Neural cell (in vitro differentiated cells): ENCODE results near the gene FOXI1. TPM values are rescaled to one million over a fixed set of nuclear protein-coding genes. Genes with fewer than 3 reads are reported as not detected.
"Not testable (repeated sequence)": the region's sequence is repeated elsewhere in the genome, so short reads cannot be mapped to it uniquely, and the experiment has no call there.

Experiments used
- H2AFZ ChIP-seq: fragments of 200-600, 300-800 bp; sonication (generic), shearing (Covaris generic); 2 replicates; pipeline ENCODE4 v1.6.0; 2014; ENCODE audit warnings: low read depth, mild to moderate bottlenecking, antibody characterized with exemption, low read length, moderate library complexity
- H3F3A ChIP-seq: fragments of 200-600 bp; shearing (Covaris generic); 2 replicates; pipeline ENCODE4 v1.6.1; 2016; ENCODE audit warnings: mild to moderate bottlenecking, moderate library complexity, mixed read lengths, antibody characterized with exemption, low read length; ENCODE audit not compliant: insufficient read depth, poor library complexity, severe bottlenecking
- H3K27ac ChIP-seq: fragments of 200-600, 300-800 bp; sonication (generic), shearing (Covaris generic); 2 replicates; pipeline ENCODE4 v1.5.1; 2014; ENCODE audit warnings: mild to moderate bottlenecking, low read length, moderate library complexity
- H3K27me3 ChIP-seq: fragments of 300-800, 200-600 bp; sonication (generic), shearing (Covaris generic); 2 replicates; pipeline ENCODE4 v1.6.0; 2014; ENCODE audit warnings: mild to moderate bottlenecking, low read depth, low read length, moderate library complexity; ENCODE audit not compliant: insufficient read depth
- H3K36me3 ChIP-seq: fragments of 300-800, 200-600 bp; sonication (generic), shearing (Covaris generic); 2 replicates; pipeline ENCODE4 v1.5.1; 2014; ENCODE audit warnings: mild to moderate bottlenecking, antibody characterized with exemption, low read length, moderate library complexity; ENCODE audit not compliant: insufficient read depth
- H3K4me2 ChIP-seq: fragments of 300-800, 200-600 bp; sonication (generic), shearing (Covaris generic); 2 replicates; pipeline ENCODE4 v1.6.0; 2014; ENCODE audit warnings: mild to moderate bottlenecking, low read length
- H3K4me3 ChIP-seq: fragments of 300-800, 200-600 bp; sonication (generic), shearing (Covaris generic); 2 replicates; pipeline ENCODE4 v1.5.1; 2014; ENCODE audit warnings: mild to moderate bottlenecking, low read length, moderate library complexity
- H3K79me2 ChIP-seq: fragments of 200-600 bp; shearing (Covaris generic); replicated peaks from 2 replicates; pipeline ENCODE4 v1.6.0; 2014; ENCODE audit warnings: mild to moderate bottlenecking, low read length, moderate library complexity; ENCODE audit not compliant: insufficient read depth
- H3K9ac ChIP-seq: fragments of 300-800, 200-600 bp; sonication (generic), shearing (Covaris generic); 2 replicates; pipeline ENCODE4 v1.6.1; 2016; ENCODE audit warnings: mild to moderate bottlenecking, low read length, mixed read lengths
- H3K9me2 ChIP-seq: fragments of 200-600 bp; shearing (Covaris generic); 2 replicates; pipeline ENCODE4 v1.6.1; 2016; ENCODE audit warnings: mild to moderate bottlenecking, low read length, mixed read lengths; ENCODE audit not compliant: insufficient read depth
- H3K9me3 ChIP-seq: fragments of 200-600, 300-800 bp; sonication (generic), shearing (Covaris generic); 2 replicates; pipeline ENCODE4 v1.6.1; 2016; ENCODE audit warnings: mild to moderate bottlenecking, mixed run types, low read length, moderate library complexity, mixed read lengths
- H4K20me1 ChIP-seq: fragments of 200-600 bp; shearing (Covaris generic); 2 replicates; pipeline ENCODE4 v1.6.1; 2016; ENCODE audit warnings: mild to moderate bottlenecking, mixed run types; ENCODE audit not compliant: insufficient read depth
- EP300 ChIP-seq: fragments of 450-650 bp; conservative IDR thresholded peaks from 2 replicates; pipeline ENCODE4 v1.6.1; 2014; ENCODE audit warnings: antibody characterized with exemption, mild to moderate bottlenecking, moderate library complexity; ENCODE audit not compliant: poor library complexity, severe bottlenecking
- POLR2AphosphoS5 ChIP-seq: IDR thresholded peaks from 2 replicates; pipeline ENCODE4 v1.6.1; 2012
- SMC3 ChIP-seq: fragments of 450-650 bp; conservative IDR thresholded peaks from 2 replicates; pipeline ENCODE4 v1.6.1; 2014; ENCODE audit warnings: antibody characterized with exemption, mild to moderate bottlenecking, moderate library complexity; ENCODE audit not compliant: poor library complexity
- TAF1 ChIP-seq: IDR thresholded peaks from 2 replicates; pipeline ENCODE4 v1.6.1; 2012; ENCODE audit warnings: low read depth
- polyA plus RNA-seq: library from polyadenylated mRNA; depleted of rRNA; stranded (reverse); fragments of >200 nt; gene quantifications from 2 replicates; pipeline ENCODE4 v1.2.3, GENCODE V29; 2014
- TF ChIP-seq, protein P1 (sequence below): IDR thresholded peaks from 2 replicates; pipeline ENCODE4 v1.6.1; 2012; ENCODE audit warnings: borderline replicate concordance
- TF ChIP-seq, protein P2 (sequence below): fragments of 450-650 bp; IDR thresholded peaks from 2 replicates; pipeline ENCODE4 v1.5.1; 2014; ENCODE audit warnings: antibody characterized with exemption, mild to moderate bottlenecking, moderate library complexity; ENCODE audit not compliant: poor library complexity, severe bottlenecking

FOXI1 gene
- polyA plus RNA-seq, 1 donor from 2014 or later: not detected

DNA sequence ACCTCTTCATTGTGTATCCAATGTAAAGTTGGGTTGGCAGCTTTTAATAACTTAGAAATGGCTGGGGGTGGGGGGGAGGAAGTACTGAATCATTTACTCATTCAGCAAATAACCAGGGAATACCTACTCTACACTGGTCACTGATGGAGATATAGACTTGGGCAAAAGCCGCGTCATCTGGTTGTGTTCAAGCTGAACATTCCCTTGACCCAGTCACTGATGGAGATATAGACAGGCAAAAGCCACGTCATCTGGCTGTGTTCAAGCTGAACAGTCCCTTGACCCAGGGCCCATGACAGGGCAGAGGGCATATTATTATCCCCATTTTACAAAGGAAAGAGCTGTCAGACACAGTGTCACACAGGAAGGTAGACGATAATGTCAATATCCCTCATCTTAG is 32.6 kb downstream of the FOXI1 start (continued):
- TF ChIP-seq, protein P1, sequence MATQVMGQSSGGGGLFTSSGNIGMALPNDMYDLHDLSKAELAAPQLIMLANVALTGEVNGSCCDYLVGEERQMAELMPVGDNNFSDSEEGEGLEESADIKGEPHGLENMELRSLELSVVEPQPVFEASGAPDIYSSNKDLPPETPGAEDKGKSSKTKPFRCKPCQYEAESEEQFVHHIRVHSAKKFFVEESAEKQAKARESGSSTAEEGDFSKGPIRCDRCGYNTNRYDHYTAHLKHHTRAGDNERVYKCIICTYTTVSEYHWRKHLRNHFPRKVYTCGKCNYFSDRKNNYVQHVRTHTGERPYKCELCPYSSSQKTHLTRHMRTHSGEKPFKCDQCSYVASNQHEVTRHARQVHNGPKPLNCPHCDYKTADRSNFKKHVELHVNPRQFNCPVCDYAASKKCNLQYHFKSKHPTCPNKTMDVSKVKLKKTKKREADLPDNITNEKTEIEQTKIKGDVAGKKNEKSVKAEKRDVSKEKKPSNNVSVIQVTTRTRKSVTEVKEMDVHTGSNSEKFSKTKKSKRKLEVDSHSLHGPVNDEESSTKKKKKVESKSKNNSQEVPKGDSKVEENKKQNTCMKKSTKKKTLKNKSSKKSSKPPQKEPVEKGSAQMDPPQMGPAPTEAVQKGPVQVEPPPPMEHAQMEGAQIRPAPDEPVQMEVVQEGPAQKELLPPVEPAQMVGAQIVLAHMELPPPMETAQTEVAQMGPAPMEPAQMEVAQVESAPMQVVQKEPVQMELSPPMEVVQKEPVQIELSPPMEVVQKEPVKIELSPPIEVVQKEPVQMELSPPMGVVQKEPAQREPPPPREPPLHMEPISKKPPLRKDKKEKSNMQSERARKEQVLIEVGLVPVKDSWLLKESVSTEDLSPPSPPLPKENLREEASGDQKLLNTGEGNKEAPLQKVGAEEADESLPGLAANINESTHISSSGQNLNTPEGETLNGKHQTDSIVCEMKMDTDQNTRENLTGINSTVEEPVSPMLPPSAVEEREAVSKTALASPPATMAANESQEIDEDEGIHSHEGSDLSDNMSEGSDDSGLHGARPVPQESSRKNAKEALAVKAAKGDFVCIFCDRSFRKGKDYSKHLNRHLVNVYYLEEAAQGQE: no peak
- no peak for TF ChIP-seq POLR2AphosphoS5

DNA sequence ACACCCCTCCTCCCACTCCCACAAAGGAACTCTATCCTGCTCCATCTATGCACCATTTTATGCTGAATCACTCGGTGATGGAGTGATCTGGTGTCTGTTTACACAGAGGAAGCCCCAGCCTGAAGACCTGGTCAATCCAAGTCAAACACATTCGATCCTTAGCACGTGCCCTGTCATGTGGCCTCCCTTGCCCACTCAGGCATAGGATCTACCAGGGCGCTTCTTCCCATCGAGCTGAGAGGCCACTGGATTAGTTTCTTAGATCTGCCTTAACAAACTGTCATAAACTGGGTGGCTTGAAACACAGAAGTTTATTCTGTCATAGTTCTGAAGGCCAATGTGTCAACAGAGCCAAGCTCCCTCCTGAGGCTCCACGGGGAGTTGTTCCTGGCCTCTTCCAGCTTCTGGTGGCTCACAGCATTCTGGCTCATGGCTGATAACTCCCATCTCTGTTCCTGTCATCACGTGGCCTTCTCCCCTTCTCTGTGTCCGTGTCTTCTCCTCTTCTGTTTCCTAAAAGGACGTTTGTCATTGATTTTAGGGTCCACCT is 34.2 kb downstream of the FOXI1 start:
- TF ChIP-seq, protein P1: no peak
- no peak for TF ChIP-seq EP300
- TF ChIP-seq, protein P2, sequence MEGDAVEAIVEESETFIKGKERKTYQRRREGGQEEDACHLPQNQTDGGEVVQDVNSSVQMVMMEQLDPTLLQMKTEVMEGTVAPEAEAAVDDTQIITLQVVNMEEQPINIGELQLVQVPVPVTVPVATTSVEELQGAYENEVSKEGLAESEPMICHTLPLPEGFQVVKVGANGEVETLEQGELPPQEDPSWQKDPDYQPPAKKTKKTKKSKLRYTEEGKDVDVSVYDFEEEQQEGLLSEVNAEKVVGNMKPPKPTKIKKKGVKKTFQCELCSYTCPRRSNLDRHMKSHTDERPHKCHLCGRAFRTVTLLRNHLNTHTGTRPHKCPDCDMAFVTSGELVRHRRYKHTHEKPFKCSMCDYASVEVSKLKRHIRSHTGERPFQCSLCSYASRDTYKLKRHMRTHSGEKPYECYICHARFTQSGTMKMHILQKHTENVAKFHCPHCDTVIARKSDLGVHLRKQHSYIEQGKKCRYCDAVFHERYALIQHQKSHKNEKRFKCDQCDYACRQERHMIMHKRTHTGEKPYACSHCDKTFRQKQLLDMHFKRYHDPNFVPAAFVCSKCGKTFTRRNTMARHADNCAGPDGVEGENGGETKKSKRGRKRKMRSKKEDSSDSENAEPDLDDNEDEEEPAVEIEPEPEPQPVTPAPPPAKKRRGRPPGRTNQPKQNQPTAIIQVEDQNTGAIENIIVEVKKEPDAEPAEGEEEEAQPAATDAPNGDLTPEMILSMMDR: no peak
- no peak for TF ChIP-seq POLR2AphosphoS5
- TF ChIP-seq TAF1: no peak
- no peak for TF ChIP-seq SMC3
- Histone ChIP-seq H2AFZ (no peak overlapping the region), H3K9me3 (no peaks in the 10 kb centered on the region), H4K20me1 (no peaks in the 10 kb centered on the region), H3K27ac (no peak overlapping the region), H3K27me3 (no peaks in the 10 kb centered on the region), H3K36me3 (no peaks in the 10 kb centered on the region), H3K9me2 (no peaks in the 10 kb centered on the region), H3K4me2 (no peak overlapping the region), H3K9ac (no peak overlapping the region), H3K4me3 (no peak overlapping the region), H3K79me2 (no peaks in the 10 kb centered on the region), H3F3A (no peaks in the 10 kb centered on the region)

DNA sequence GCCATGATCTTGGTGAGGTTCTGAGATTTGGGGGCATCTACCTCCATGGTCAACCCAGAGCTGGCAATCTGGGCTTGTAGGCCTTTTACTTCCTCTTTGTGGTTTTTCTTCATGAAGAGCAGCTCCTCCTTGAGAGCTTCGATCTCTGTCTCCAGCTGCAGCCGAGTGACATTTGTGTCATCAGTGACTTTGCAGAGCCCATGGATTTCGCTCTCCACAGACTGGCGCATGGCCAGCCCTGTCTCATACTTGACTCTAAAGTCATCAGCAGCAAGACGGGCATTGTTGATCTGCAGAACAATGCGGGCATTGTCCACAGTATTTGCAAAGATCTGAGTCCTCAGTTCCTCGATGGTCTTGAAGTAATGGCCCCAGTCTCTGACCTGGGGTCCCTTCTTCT is 35.5 kb downstream of the FOXI1 start:
- H3F3A ChIP-seq, H3K27ac ChIP-seq, H3K9me3 ChIP-seq, H3K4me2 ChIP-seq, H3K9ac ChIP-seq, H3K9me2 ChIP-seq, H3K27me3 ChIP-seq, H4K20me1 ChIP-seq, H3K79me2 ChIP-seq, H3K36me3 ChIP-seq, H2AFZ ChIP-seq, H3K4me3 ChIP-seq: not testable (repeated sequence)
